NCI-H1417 treated with DMSO at 0.1 percent for 48 hours (cell line): ENCODE data around the gene LPGAT1.
"Not testable (repeated sequence)": the region's sequence is repeated elsewhere in the genome, so short reads cannot be mapped to it uniquely, and the experiment has no call there.

Source experiments
- DNase-seq: peaks from one replicate; lab custom pipeline; 2025; lab: John Stamatoyannopoulos, UW

Gene LPGAT1

GRCh38 chr1:211830328-211831142, at the start of gene LPGAT1:
TSS of gene LPGAT1 (minus strand) at chr1:211830763. CDS start at chr1:211829296, 1,467 bp downstream.
- no peak for DNase-seq

- DNase-seq = no peak
Measured at GRCh38 chr1:211879475-211879874, 48.9 kb upstream of the LPGAT1 start.

- no peak for DNase-seq
Measured at GRCh38 chr1:211876851-211877590, 46.5 kb upstream of the LPGAT1 start.

- no peak for DNase-seq
Measured at GRCh38 chr1:211875541-211875940, 45.0 kb upstream of the LPGAT1 start.

- DNase-seq = no peak
Measured at GRCh38 chr1:211874521-211875347, 44.2 kb upstream of the LPGAT1 start.

- DNase-seq = not testable (repeated sequence)
Measured at GRCh38 chr1:211873731-211874130, 43.2 kb upstream of the LPGAT1 start.

GRCh38 chr1:211870156-211870555, 39.6 kb upstream of the LPGAT1 start:
- DNase-seq = no peak

- DNase-seq = no peak
Measured at GRCh38 chr1:211865180-211865579, 34.6 kb upstream of the LPGAT1 start.

- DNase-seq = no peak
Measured at GRCh38 chr1:211859405-211859804, 28.8 kb upstream of the LPGAT1 start.

GRCh38 chr1:211851174-211851573, 20.6 kb upstream of the LPGAT1 start:
- no peak for DNase-seq

GRCh38 chr1:211843507-211844298, 13.1 kb upstream of the LPGAT1 start:
- DNase-seq = no peak

GRCh38 chr1:211843018-211843417, 12.5 kb upstream of the LPGAT1 start:
- no peak for DNase-seq

GRCh38 chr1:211842518-211842917, 12.0 kb upstream of the LPGAT1 start:
- DNase-seq = no peak

- no peak for DNase-seq
Measured at GRCh38 chr1:211839106-211839505, 8.5 kb upstream of the LPGAT1 start.

GRCh38 chr1:211833174-211833820, 2.7 kb upstream of the LPGAT1 start:
- DNase-seq = no peak

GRCh38 chr1:211832661-211833060, 2.1 kb upstream of the LPGAT1 start:
- no peak for DNase-seq

- DNase-seq = no peak
Measured at GRCh38 chr1:211831558-211832323, 1.2 kb upstream of the LPGAT1 start.

GRCh38 chr1:211830055-211830327, 572 bp downstream of the LPGAT1 start:
- DNase-seq = no peak

GRCh38 chr1:211829343-211830054, 1.1 kb downstream of the LPGAT1 start:
- DNase-seq = no peak
